ENCODE measurements around the gene USP1.

The USP1 gene

DNA sequence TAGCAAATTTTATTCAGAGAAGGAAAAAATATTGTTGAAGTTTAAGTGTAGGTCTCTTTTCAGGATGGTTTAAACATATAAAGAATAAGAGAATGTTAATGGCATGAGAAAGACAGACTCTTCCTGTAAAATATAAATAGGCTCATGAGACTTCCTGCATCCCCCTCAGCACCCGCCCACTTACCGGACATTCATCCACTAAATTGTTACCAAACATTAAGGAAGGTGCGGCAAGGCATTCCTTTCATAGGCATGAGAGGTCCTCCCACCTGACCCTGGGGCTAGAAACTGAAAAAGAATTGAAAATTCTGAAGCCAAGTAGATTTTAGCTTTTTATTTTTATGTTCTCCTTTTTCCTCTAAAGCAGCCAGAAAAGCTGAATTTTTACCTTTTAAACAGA is 10.6 kb upstream of the USP1 start:
- Histone ChIP-seq H3K79me2 (ENCODE audit: control insufficient read depth, insufficient read depth, low read length, unreplicated experiment) (no peaks in the 10 kb centered on the region), H3K27ac (ENCODE audit: low read depth, low read length) (no peak overlapping the region), H3K4me3 (ENCODE audit: low read depth, low read length) (no peak overlapping the region), H3K27me3 (ENCODE audit: insufficient read depth, low read length) (0 out of 2 replicates have a peak, but pooled peaks cover 2% of the 10 kb centered on the region), H2AFZ (ENCODE audit: low read length, unreplicated experiment) (no peak overlapping the region), H3K4me1 (ENCODE audit: control insufficient read depth, insufficient read depth, low read length, unreplicated experiment) (peaks cover 12% of the 10 kb centered on the region), H3K36me3 (ENCODE audit: insufficient read depth, low read length) (no peaks in the 10 kb centered on the region)

DNA sequence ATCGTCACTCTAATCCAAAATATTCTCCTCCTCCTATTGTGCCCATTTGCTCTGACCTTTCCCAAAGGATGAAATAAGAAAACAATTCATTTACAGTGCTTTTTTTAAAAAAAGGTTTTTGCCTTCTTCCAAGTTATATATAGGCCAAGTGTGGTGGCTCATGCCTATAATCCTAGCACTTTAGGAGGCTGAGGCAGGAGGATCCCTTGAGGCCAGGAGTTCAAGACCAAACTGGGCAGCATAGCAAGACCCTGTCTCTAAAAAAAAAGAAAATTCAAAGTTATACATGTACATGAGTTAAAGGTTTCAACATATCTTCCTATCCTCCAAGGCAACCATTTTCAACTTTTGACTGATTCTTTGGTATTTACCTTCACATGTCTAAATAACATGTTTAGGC is 10.1 kb upstream of the USP1 start:
- H3K36me3 ChIP-seq (ENCODE audit: insufficient read depth, low read length) = no peaks in the 10 kb centered on the region
- no peak overlapping the region for H3K4me3 ChIP-seq (ENCODE audit: low read depth, low read length)
- no peaks in the 10 kb centered on the region for H3K79me2 ChIP-seq (ENCODE audit: control insufficient read depth, insufficient read depth, low read length, unreplicated experiment)
- H3K27ac ChIP-seq (ENCODE audit: low read depth, low read length) = no peak overlapping the region
- H3K4me1 ChIP-seq (ENCODE audit: control insufficient read depth, insufficient read depth, low read length, unreplicated experiment) = peaks cover 12% of the 10 kb centered on the region
- H3K27me3 ChIP-seq (ENCODE audit: insufficient read depth, low read length) = 0 out of 2 replicates have a peak, but pooled peaks cover 5% of the 10 kb centered on the region
- H2AFZ ChIP-seq (ENCODE audit: low read length, unreplicated experiment) = no peak overlapping the region

DNA sequence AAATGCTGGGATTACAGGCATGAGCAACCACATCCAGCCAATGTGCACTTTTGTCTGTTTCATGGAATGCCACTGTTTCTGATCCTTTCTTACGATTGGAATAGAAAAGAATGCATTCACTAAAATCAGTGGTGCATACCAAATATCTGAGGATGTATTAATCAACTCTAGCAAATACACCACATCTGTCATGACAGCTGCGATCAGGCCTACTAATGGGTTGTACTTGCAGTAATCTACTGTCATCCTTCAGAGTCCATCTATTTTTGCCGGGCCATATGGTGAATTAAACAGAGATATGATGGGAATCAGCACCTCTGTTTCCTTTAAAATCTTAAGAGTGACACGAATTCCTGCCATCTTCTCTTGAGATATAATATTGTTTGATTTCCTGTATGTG is 8.5 kb upstream of the USP1 start:
- Histone ChIP-seq H3K4me3 (ENCODE audit: low read depth, low read length) (no peak overlapping the region), H3K36me3 (ENCODE audit: insufficient read depth, low read length) (no peaks in the 10 kb centered on the region), H2AFZ (ENCODE audit: low read length, unreplicated experiment) (no peak overlapping the region), H3K27me3 (ENCODE audit: insufficient read depth, low read length) (0 out of 2 replicates have a peak, but pooled peaks cover 5% of the 10 kb centered on the region), H3K79me2 (ENCODE audit: control insufficient read depth, insufficient read depth, low read length, unreplicated experiment) (no peaks in the 10 kb centered on the region), H3K4me1 (ENCODE audit: control insufficient read depth, insufficient read depth, low read length, unreplicated experiment) (peaks cover 12% of the 10 kb centered on the region), H3K27ac (ENCODE audit: low read depth, low read length) (no peak overlapping the region)

DNA sequence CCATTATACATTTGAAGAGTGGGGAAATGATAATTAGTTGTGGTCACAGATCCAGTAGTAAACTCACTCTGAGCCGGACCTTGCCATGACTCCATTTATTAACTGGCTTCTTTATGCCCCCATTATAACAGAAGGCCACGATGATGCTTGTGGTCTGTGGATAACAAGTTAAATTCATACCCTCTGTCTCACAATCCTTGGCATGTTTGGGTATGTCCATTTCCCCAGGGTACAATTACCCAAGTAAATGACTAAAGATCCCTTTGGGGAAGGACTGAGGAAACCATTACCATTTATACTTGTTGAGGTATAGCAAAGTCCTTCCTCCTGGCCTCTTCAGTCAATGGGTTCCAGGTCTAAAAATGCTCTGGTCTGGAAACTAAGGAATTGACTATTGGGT is 7.3 kb upstream of the USP1 start:
- no peak overlapping the region for H2AFZ ChIP-seq (ENCODE audit: low read length, unreplicated experiment)
- no peak overlapping the region for H3K27ac ChIP-seq (ENCODE audit: low read depth, low read length)
- 0 out of 2 replicates have a peak, but pooled peaks cover 5% of the 10 kb centered on the region for H3K27me3 ChIP-seq (ENCODE audit: insufficient read depth, low read length)
- H3K36me3 ChIP-seq (ENCODE audit: insufficient read depth, low read length) = no peaks in the 10 kb centered on the region
- H3K79me2 ChIP-seq (ENCODE audit: control insufficient read depth, insufficient read depth, low read length, unreplicated experiment) = no peaks in the 10 kb centered on the region
- H3K4me3 ChIP-seq (ENCODE audit: low read depth, low read length) = no peak overlapping the region
- peaks cover 7% of the 10 kb centered on the region for H3K4me1 ChIP-seq (ENCODE audit: control insufficient read depth, insufficient read depth, low read length, unreplicated experiment)

DNA sequence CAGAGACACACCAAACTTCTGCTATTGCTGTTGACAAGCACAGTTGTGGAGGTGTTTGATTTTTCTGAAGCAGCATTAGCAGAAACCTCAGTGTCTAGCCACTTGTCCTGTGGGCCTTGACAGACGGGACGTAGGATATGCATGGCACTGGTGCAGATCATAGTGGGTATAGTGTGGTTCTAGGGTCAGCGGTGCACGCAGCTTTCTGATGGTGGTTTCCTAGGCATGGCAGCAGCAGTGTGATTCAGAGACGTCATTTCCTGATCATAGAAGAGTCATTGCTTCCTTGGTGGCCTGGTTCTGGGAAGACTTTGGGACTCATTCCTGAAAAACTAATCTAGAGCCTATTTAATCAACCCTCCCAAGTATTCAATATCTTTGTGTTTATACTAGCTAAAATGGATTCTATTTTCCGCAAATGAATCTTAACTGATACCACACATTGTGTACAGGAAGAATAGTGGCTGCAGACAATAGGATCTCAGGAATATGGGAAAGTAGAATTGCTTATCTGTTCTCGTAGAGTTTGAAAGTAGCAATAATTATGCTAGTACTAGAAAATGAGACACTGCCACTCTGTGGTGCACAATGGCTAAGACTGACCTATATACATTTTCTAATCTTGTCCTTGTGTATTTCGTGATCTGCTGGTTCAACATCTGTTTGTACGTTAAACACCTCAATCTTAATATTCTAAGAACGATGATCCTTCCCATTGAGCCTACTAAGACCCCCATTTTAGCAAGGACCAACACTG is 2.8 kb upstream of the USP1 start:
- Histone ChIP-seq H3K4me1 (ENCODE audit: control insufficient read depth, insufficient read depth, low read length, unreplicated experiment) (peaks cover 4% of the 10 kb centered on the region), H3K36me3 (ENCODE audit: insufficient read depth, low read length) (no peaks in the 10 kb centered on the region), H2AFZ (ENCODE audit: low read length, unreplicated experiment) (no peak overlapping the region), H3K27me3 (ENCODE audit: insufficient read depth, low read length) (0 out of 2 replicates have a peak, but pooled peaks cover 5% of the 10 kb centered on the region), H3K79me2 (ENCODE audit: control insufficient read depth, insufficient read depth, low read length, unreplicated experiment) (peaks cover 27% of the 10 kb centered on the region), H3K4me3 (ENCODE audit: low read depth, low read length) (no peak overlapping the region), H3K27ac (ENCODE audit: low read depth, low read length) (no peak overlapping the region)

DNA sequence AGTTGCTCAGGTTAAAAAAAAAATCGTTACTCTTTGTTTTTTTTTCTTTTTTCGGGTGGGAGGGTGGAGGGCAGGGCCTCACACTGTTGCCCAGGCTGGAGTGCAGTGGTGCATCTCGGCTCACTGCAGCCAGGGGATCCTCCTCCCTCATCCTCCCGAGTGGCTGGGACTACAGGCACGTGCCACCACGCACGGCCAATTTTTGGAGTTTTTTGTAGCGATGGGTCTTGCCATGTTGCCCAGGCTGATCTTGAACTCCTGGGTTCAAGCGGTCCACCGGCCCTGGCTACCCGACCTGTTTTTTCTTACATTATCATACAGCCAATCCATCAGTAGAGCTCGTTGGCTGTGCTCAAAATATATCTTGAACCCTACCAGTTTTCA is 2.2 kb upstream of the USP1 start:
- Histone ChIP-seq H3K79me2 (ENCODE audit: control insufficient read depth, insufficient read depth, low read length, unreplicated experiment) (peaks cover 33% of the 10 kb centered on the region), H3K4me1 (ENCODE audit: control insufficient read depth, insufficient read depth, low read length, unreplicated experiment) (peaks cover 9% of the 10 kb centered on the region), H3K27ac (ENCODE audit: low read depth, low read length) (no peak overlapping the region), H2AFZ (ENCODE audit: low read length, unreplicated experiment) (no peak overlapping the region), H3K27me3 (ENCODE audit: insufficient read depth, low read length) (0 out of 2 replicates have a peak, but pooled peaks cover 5% of the 10 kb centered on the region), H3K36me3 (ENCODE audit: insufficient read depth, low read length) (no peaks in the 10 kb centered on the region), H3K4me3 (ENCODE audit: low read depth, low read length) (no peak overlapping the region)

DNA sequence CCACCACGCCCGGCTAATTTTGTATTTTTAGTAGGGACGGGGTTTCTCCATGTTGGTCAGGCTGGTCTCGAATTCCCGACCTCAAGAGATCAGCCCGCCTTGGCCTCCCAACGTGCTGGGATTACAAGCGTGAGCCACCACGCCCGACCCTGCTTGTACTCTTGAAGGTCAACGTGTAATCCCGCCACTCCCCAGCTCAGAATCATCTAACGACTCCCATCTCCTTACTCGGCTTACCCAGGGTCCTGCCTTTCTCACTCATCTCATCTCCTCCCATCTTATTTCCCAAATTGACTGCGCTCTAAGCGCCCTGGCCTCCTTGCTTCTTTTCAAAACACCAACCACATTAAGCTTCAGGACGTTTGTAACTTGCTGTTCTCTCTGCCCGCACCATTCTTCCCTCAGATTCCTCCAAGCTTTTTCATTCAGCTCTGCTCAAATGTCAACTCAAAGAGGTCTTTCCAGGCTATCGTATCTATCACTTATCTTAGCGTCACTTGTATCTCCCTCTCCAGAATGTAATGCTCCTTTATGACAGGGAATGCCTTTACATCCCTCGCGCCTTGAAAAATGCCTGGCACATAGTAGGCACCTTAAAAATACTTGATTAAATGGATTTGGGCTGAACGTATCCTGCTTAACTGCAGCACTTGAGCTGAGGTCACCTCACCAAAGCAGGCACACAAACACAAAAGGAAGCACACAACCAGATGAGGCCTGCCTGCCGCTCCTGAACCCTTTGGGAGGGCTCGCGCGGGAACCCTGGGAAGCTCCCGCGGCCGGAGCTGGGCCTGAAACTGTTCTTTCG is 1.4 kb upstream of the USP1 start:
- Histone ChIP-seq H3K27ac (ENCODE audit: low read depth, low read length) (peak overlapping the region; percentile 98), H2AFZ (ENCODE audit: low read length, unreplicated experiment) (peak overlapping the region; percentile 72), H3K79me2 (ENCODE audit: control insufficient read depth, insufficient read depth, low read length, unreplicated experiment) (peaks cover 41% of the 10 kb centered on the region), H3K27me3 (ENCODE audit: insufficient read depth, low read length) (0 out of 2 replicates have a peak, but pooled peaks cover 5% of the 10 kb centered on the region), H3K36me3 (ENCODE audit: insufficient read depth, low read length) (no peaks in the 10 kb centered on the region), H3K4me3 (ENCODE audit: low read depth, low read length) (peak overlapping the region; percentile 92), H3K4me1 (ENCODE audit: control insufficient read depth, insufficient read depth, low read length, unreplicated experiment) (peaks cover 15% of the 10 kb centered on the region)

DNA sequence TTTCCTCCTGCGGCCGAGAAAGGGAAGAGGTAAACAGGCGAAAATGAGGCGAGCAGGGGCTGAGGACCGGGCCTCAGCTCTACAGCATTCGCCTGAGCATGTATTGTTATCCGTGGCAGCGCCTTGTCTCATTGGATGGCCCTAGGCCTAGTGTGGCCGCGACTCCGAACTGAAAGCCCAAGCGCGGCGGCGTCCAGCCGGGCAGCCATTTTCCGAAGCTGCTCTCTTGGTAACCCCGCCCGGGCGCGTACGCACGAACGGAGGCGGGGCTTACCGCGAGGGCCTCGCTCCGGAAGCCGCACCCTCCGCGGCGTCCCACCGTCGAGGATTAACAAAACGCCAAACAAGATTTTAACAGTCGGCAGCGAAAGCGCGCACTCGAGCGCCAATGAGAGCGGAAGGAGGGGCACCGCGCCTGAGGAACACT is 797 bp upstream of the USP1 start:
- Histone ChIP-seq H2AFZ (ENCODE audit: low read length, unreplicated experiment) (peak overlapping the region; percentile 72), H3K27me3 (ENCODE audit: insufficient read depth, low read length) (0 out of 2 replicates have a peak, but pooled peaks cover 5% of the 10 kb centered on the region), H3K79me2 (ENCODE audit: control insufficient read depth, insufficient read depth, low read length, unreplicated experiment) (peaks cover 47% of the 10 kb centered on the region), H3K27ac (ENCODE audit: low read depth, low read length) (peak overlapping the region; percentile 98), H3K4me3 (ENCODE audit: low read depth, low read length) (peak overlapping the region; percentile 92), H3K4me1 (ENCODE audit: control insufficient read depth, insufficient read depth, low read length, unreplicated experiment) (peaks cover 21% of the 10 kb centered on the region), H3K36me3 (ENCODE audit: insufficient read depth, low read length) (0 out of 2 replicates have a peak, but pooled peaks cover under 1% of the 10 kb centered on the region)

DNA sequence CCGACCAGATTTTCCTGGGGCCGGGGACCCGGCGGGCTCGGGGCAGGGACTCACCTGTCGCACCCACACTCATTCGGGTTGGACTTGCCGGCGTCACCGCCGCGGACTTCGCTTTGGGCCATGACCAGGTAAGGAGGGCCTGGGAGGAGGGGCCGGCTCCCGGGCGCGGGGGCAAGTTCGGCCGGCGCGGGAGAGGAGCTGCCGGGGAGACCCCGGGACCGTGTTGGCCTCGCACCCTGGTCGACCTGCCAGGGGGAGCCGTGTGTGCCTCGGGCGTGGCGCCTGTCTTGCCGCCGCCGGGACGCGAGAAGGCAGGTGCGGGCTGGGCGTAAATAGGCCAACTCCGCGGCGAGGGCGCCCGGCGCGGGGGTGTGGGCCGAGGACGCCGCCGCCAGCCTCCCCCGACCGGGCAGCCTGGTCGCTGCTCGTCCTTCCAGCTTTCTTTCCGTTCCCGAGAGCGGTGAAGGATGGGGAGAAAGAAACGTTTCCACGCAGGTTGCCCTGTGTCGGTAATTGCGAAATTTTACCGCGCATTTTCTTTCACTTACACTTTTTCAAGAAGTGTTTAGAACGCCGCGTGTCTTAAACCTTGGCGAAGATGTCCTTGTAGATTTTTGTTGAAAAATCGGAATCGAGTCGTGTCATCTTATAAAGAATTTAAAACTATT is 558 bp downstream of the USP1 start:
- Histone ChIP-seq H3K4me3 (ENCODE audit: low read depth, low read length) (peak overlapping the region; percentile 92), H3K36me3 (ENCODE audit: insufficient read depth, low read length) (peaks cover 13% of the 10 kb centered on the region), H3K79me2 (ENCODE audit: control insufficient read depth, insufficient read depth, low read length, unreplicated experiment) (peaks cover 59% of the 10 kb centered on the region), H3K4me1 (ENCODE audit: control insufficient read depth, insufficient read depth, low read length, unreplicated experiment) (peaks cover 24% of the 10 kb centered on the region), H3K27me3 (ENCODE audit: insufficient read depth, low read length) (no peaks in the 10 kb centered on the region), H2AFZ (ENCODE audit: low read length, unreplicated experiment) (peak overlapping the region; percentile 77), H3K27ac (ENCODE audit: low read depth, low read length) (peak overlapping the region; percentile 98)

DNA sequence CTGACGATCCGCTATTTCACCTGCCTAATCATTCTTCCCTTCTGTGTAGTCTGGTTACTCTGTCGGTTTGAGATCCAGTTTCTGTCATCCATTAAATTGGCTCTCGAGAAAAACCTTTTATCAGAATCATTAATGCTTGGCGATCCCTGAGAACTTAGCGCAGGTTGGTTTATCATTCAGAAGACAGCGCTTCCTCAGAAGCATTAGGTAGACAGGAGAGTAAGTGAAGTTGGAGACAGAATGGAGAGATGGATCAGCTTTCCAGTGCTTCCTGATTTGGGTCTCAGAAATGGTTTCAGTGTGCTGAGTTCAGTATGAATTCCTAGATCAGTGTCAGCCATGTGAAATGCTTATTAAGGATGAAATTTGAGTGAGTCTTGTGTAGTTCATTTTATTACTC is 1.3 kb downstream of the USP1 start:
- peaks cover 24% of the 10 kb centered on the region for H3K4me1 ChIP-seq (ENCODE audit: control insufficient read depth, insufficient read depth, low read length, unreplicated experiment)
- no peaks in the 10 kb centered on the region for H3K27me3 ChIP-seq (ENCODE audit: insufficient read depth, low read length)
- peaks cover 67% of the 10 kb centered on the region for H3K79me2 ChIP-seq (ENCODE audit: control insufficient read depth, insufficient read depth, low read length, unreplicated experiment)
- H3K4me3 ChIP-seq (ENCODE audit: low read depth, low read length) = peak overlapping the region; percentile 92
- peaks cover 17% of the 10 kb centered on the region for H3K36me3 ChIP-seq (ENCODE audit: insufficient read depth, low read length)
- H2AFZ ChIP-seq (ENCODE audit: low read length, unreplicated experiment) = no peak overlapping the region
- peak overlapping the region; percentile 98; the same call in 1 of the 2 replicates for H3K27ac ChIP-seq (ENCODE audit: low read depth, low read length)
